Thymus (tissue), 11 donors: ENCODE results near the gene SCAF4. TPM values are rescaled to one million over a fixed set of nuclear protein-coding genes. Genes with fewer than 3 reads are reported as not detected.

Experiments
- DNase-seq, 9 donors: peaks; one replicate each; pipeline ENCODE4 v3.0.0-alpha.2; 2013; ENCODE audit warnings: low spot score in 9 of 9, low read depth in 6 of 9, missing footprints in 1 of 9
- H3K27ac ChIP-seq, 2 donors: one replicate each; pipeline ENCODE4 v1.5.1; 2013; ENCODE audit warnings: control low read depth in 1 of 2, low read depth in 1 of 2, low read length in 1 of 2, mild to moderate bottlenecking in 1 of 2, moderate library complexity in 1 of 2
- H3K27me3 ChIP-seq, 2 donors: one replicate each; pipeline ENCODE4 v1.5.1; 2013; ENCODE audit warnings: low read length in 1 of 2; ENCODE audit not compliant: control insufficient read depth in 2 of 2, insufficient read depth in 1 of 2
- H3K36me3 ChIP-seq, 2 donors: one replicate each; pipeline ENCODE4 v1.5.1; 2013; ENCODE audit warnings: low read length in 1 of 2, mild to moderate bottlenecking in 1 of 2, moderate library complexity in 1 of 2; ENCODE audit not compliant: control insufficient read depth in 2 of 2, insufficient read depth in 2 of 2
- H3K4me1 ChIP-seq, 2 donors: one replicate each; pipeline ENCODE4 v1.5.1; 2013; ENCODE audit warnings: low read length in 2 of 2; ENCODE audit not compliant: control insufficient read depth in 2 of 2, insufficient read depth in 2 of 2
- H3K4me3 ChIP-seq, 2 donors: one replicate each; pipeline ENCODE4 v1.5.1; 2013; ENCODE audit warnings: low read length in 2 of 2, control low read depth in 1 of 2, mild to moderate bottlenecking in 1 of 2
- H3K9me3 ChIP-seq, 2 donors: one replicate each; pipeline ENCODE4 v1.5.1; 2013; ENCODE audit warnings: low read length in 1 of 2, mild to moderate bottlenecking in 1 of 2; ENCODE audit not compliant: control insufficient read depth in 2 of 2, insufficient read depth in 1 of 2
- WGBS: extraction: QIAGEN DNeasy Blood & Tissue Kit; methylation state at CpG from one replicate; pipeline ENCODE4 v1.1.7; 2013; 5-methylcytosine and 5-hydroxymethylcytosine counted together
- polyA plus RNA-seq: library from polyadenylated mRNA; stranded (reverse); fragments of 200-250 nt; gene quantifications from one replicate; pipeline ENCODE4 v1.2.3, GENCODE V29; 2013
- total RNA-seq: library from RNA; stranded (reverse); fragments of 120-200 nt; gene quantifications from one replicate; pipeline ENCODE4 v1.2.4, GENCODE V29; 2013
- donor health status: healthy.

SCAF4 gene
- total and polyA plus RNA-seq, 2 donors, result 5.2 to 17.3 TPM

GRCh38 chr21:31720739-31721138, 11.2 kb downstream of the SCAF4 start:
- H3K9me3 ChIP-seq, result no peaks in the 10 kb centered on the region
- H3K4me3 ChIP-seq, result no peak overlapping the region
- H3K4me1 ChIP-seq, result no peaks in the 10 kb centered on the region
- no peak overlapping the region for H3K27ac ChIP-seq
- H3K27me3 ChIP-seq, result no peaks in the 10 kb centered on the region
- WGBS, result 97% methylated on average over 3 of the region's 3 CpGs
- no peaks in the 10 kb centered on the region for H3K36me3 ChIP-seq
- no peak for DNase-seq

GRCh38 chr21:31720330-31720729, 11.6 kb downstream of the SCAF4 start:
- H3K9me3 ChIP-seq, result no peaks in the 10 kb centered on the region
- DNase-seq, result no peak
- WGBS, result 83% methylated on average over 2 of the region's 2 CpGs
- H3K4me1 ChIP-seq, result no peaks in the 10 kb centered on the region
- H3K36me3 ChIP-seq, result no peaks in the 10 kb centered on the region
- no peak overlapping the region for H3K27ac ChIP-seq
- no peaks in the 10 kb centered on the region for H3K27me3 ChIP-seq
- no peak overlapping the region for H3K4me3 ChIP-seq

GRCh38 chr21:31716106-31716505, 15.8 kb downstream of the SCAF4 start:
- WGBS, result 98% methylated on average over 2 of the region's 2 CpGs
- Histone ChIP-seq H3K4me3 (no peak overlapping the region), H3K27me3 (no peaks in the 10 kb centered on the region), H3K36me3 (no peaks in the 10 kb centered on the region), H3K4me1 (no peaks in the 10 kb centered on the region), H3K9me3 (no peaks in the 10 kb centered on the region), H3K27ac (no peak overlapping the region)
- DNase-seq, result no peak

- no peak for DNase-seq
- no peaks in the 10 kb centered on the region for H3K27me3 ChIP-seq
- no peak overlapping the region for H3K4me3 ChIP-seq
- no peaks in the 10 kb centered on the region for H3K4me1 ChIP-seq
- no peaks in the 10 kb centered on the region for H3K9me3 ChIP-seq
- no peaks in the 10 kb centered on the region for H3K36me3 ChIP-seq
- H3K27ac ChIP-seq, result no peak overlapping the region
- 97% methylated on average over 5 of the region's 5 CpGs for WGBS
These were observed 17.1 kb downstream of the SCAF4 start for GRCh38 chr21:31714741-31715365.

- 96% methylated on average over 5 of the region's 5 CpGs for WGBS
- H3K4me1 ChIP-seq, result no peaks in the 10 kb centered on the region
- H3K9me3 ChIP-seq, result no peaks in the 10 kb centered on the region
These were observed 17.8 kb downstream of the SCAF4 start for GRCh38 chr21:31713973-31714740.

GRCh38 chr21:31713115-31713514, 18.8 kb downstream of the SCAF4 start:
- 81% methylated on average over 3 of the region's 3 CpGs for WGBS
- Histone ChIP-seq H3K4me3 (no peak overlapping the region), H3K9me3 (no peaks in the 10 kb centered on the region), H3K27ac (no peak overlapping the region), H3K4me1 (no peaks in the 10 kb centered on the region), H3K36me3 (no peaks in the 10 kb centered on the region), H3K27me3 (no peaks in the 10 kb centered on the region)
- DNase-seq, result no peak

More at GRCh38 chr21:31713973-31714740, 17.8 kb downstream of the SCAF4 start:
- no peak overlapping the region for H3K4me3 ChIP-seq
- H3K27ac ChIP-seq, result no peak overlapping the region
- H3K27me3 ChIP-seq, result no peaks in the 10 kb centered on the region
- H3K36me3 ChIP-seq, result no peaks in the 10 kb centered on the region
- no peak for DNase-seq

- no peak overlapping the region for H3K27ac ChIP-seq
- no peaks in the 10 kb centered on the region for H3K4me1 ChIP-seq
- H3K27me3 ChIP-seq, result no peaks in the 10 kb centered on the region
- 100% methylated on average over 1 of the region's 1 CpG for whole genome bisulfite sequencing
- H3K4me3 ChIP-seq, result no peak overlapping the region
- no peak for DNase-seq
- H3K36me3 ChIP-seq, result no peaks in the 10 kb centered on the region
- no peaks in the 10 kb centered on the region for H3K9me3 ChIP-seq
These were observed 20.1 kb downstream of the SCAF4 start for GRCh38 chr21:31711745-31712285.

- H3K9me3 ChIP-seq, result no peaks in the 10 kb centered on the region
- no peaks in the 10 kb centered on the region for H3K4me1 ChIP-seq
- H3K27ac ChIP-seq, result no peak overlapping the region
- DNase-seq, result no peak
- H3K36me3 ChIP-seq, result no peaks in the 10 kb centered on the region
- WGBS, result 96% methylated on average over 1 of the region's 1 CpG
- no peak overlapping the region for H3K4me3 ChIP-seq
- no peaks in the 10 kb centered on the region for H3K27me3 ChIP-seq
These were observed 20.6 kb downstream of the SCAF4 start for GRCh38 chr21:31711326-31711725.

GRCh38 chr21:31710586-31710985, 21.3 kb downstream of the SCAF4 start:
- Histone ChIP-seq H3K4me1 (no peaks in the 10 kb centered on the region), H3K4me3 (no peak overlapping the region)
- WGBS, result 95% methylated on average over 1 of the region's 1 CpG

More at GRCh38 chr21:31710586-31710985, 21.3 kb downstream of the SCAF4 start:
- H3K36me3 ChIP-seq, result no peaks in the 10 kb centered on the region
- no peak for DNase-seq
- H3K27me3 ChIP-seq, result no peaks in the 10 kb centered on the region
- H3K9me3 ChIP-seq, result no peaks in the 10 kb centered on the region
- no peak overlapping the region for H3K27ac ChIP-seq
